NK-92 (cell line): ENCODE results near the gene THSD4.
"Not testable (repeated sequence)": the region's sequence is repeated elsewhere in the genome, so short reads cannot be mapped to it uniquely, and the experiment has no call there.

Source experiments
- DNase-seq: peaks from one replicate; lab custom pipeline; 2025; ENCODE audit not compliant: unreplicated experiment; lab: John Stamatoyannopoulos, UW

Gene THSD4

GRCh38 chr15:71120428-71120944 is 5.2 kb downstream of the THSD4 start:
- DNase-seq, result no peak

- no peak for DNase-seq
These were observed 6.2 kb downstream of the THSD4 start for GRCh38 chr15:71121442-71121841.

GRCh38 chr15:71124937-71125790 is 9.9 kb downstream of the THSD4 start:
- DNase-seq, result no peak

DNA sequence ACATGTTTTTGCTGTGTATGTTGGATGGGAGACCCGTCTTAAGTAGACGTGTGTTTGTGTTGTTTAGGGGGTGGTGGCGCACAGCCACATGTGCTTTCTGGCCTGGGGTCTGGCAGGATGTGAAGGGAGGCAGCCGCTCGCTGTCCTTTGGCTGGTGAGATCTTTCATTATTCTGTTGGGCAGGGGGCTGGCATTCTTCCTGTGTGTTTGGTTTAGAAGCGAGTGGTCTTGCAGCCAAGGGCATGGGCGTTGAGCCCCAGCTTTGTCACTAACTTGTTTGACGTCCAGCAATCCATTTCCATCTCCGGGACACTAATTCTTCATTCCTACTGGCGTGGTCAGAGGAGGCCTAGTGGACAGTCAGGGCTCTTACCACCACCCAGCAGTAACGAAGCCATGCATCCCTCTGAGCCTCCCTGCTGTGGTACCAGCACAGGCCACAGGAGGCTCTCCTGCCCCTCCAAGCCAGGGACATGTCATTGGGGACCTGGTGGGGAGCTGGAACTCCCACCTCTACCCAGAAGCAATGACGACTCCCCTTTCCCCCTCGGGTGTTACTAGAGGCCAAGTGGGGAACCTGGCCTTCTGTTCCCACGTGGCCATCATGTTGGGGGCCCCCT is 10.7 kb downstream of the THSD4 start:
- DNase-seq, result no peak

- DNase-seq, result no peak
These were observed 11.8 kb downstream of the THSD4 start for GRCh38 chr15:71127083-71127482.

GRCh38 chr15:71128159-71128558 is 12.9 kb downstream of the THSD4 start:
- not testable (repeated sequence) for DNase-seq

- no peak for DNase-seq
These were observed 13.8 kb downstream of the THSD4 start for GRCh38 chr15:71128939-71129562.

GRCh38 chr15:71129669-71130068 is 14.4 kb downstream of the THSD4 start:
- no peak for DNase-seq

- DNase-seq, result no peak
These were observed 16.5 kb downstream of the THSD4 start for GRCh38 chr15:71131601-71132362.

DNA sequence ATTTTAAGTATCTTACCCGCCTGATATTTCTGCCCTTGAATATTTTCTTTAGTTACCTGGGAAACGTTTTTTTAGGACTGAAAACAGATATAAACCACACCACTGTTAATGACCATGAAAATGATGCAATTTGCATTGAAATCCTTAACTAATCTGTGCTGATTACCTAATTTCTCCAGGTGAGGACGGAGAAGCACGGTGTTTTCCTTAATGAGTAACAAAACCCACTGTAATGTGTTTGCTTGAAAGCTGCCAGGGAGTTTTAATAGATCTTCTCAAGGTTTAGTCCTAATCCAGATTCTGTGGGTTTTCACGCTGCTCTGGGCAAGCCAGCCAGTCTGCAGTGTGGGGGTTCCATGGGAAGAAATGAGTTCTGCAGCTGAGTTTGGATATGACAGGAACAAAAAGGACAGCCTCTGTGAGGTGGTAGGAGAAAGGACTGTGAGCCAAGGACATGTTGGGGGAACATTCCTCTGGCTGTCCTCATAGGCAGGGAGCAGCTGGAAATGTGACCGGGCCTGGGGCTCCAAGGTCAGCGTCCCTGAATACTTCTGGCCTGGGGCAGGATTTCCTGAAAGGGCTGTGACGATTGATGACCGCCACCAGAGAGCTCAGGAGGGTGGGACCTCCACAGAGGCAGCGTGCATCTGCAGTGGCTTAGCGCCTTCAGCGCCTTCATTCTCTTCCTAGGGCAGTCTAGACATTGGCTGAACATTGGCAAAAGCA is 18.6 kb downstream of the THSD4 start:
- DNase-seq, result no peak

- DNase-seq, result no peak
These were observed 21.0 kb downstream of the THSD4 start for GRCh38 chr15:71136159-71136783.

GRCh38 chr15:71136793-71137518 is 21.7 kb downstream of the THSD4 start:
- no peak for DNase-seq

- DNase-seq, result no peak
These were observed 23.2 kb downstream of the THSD4 start for GRCh38 chr15:71138473-71138872.

GRCh38 chr15:71139241-71139640 is 24.0 kb downstream of the THSD4 start:
- no peak for DNase-seq

- no peak for DNase-seq
These were observed 26.3 kb downstream of the THSD4 start for GRCh38 chr15:71141572-71141971.

- DNase-seq, result no peak
These were observed 27.5 kb downstream of the THSD4 start for GRCh38 chr15:71142780-71143179.

DNA sequence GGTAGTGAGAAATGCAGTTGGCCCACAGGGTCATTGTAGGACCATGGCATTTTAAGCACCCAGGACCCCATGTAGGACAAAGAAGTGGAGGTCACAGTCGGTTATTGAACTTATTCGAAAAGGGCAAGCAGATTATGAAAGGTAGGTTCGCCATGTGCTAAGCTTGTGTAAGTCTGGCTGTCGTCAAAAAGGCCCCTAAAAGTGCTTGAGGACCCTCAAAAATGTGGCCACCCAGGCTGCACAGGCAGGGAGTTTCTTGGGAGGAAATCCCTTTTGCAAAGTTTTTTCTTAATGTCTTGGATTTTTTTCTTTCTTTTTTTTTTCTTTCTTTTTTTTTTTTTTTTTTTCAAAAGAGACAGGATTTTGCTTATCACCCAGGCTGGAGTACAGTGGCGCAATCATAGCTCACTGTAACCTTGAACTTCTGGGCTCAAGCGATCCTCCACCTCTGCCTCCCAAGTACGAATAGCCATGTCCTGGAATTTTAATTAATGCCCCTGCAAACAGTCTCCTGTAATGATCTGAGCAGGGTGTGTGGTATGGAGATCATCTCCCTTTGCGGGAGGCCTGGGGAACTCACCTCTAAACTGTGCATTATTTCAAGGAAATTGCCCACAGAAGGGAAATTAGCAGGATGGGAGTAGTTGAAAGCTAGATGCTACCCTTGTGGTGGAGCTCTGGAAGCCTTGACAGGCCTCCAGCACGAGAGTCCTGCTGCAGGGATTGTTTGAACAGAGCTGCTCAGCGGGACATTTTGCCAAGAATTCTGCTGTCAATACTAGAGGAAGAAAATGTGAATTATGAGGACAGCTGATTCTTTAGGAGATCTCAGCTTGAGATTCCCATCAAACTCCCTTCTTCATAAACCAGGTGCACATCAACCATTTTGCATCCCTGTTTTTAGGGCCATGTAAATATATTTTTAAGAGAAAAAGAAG is 28.4 kb downstream of the THSD4 start:
- no peak for DNase-seq

DNA sequence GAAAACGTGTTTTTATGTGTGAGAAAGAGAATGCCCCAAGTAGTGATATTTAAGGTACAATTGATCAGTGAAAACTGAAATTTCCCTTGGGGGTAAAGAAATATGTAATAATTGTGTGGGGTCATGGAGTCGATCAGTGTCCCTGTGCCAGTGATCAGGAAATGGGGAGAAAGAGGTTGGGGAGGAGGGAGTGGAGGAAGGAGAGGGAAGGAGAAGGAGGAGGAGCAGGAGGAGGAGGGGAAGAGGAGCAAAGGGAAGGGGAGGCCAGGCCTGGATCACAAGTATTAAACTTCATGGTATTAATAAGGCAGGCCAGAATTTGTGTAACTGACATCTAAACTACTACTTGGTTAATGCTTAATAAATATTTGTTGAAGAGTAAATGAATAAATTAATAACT is 30.4 kb downstream of the THSD4 start:
- no peak for DNase-seq
